Left colon (tissue), 2 donors: Measurements from ENCODE around the gene FAM227B. TPM values are rescaled to one million over a fixed set of nuclear protein-coding genes. Genes with fewer than 3 reads are reported as not detected.
"Not testable (repeated sequence)": the region's sequence is repeated elsewhere in the genome, so short reads cannot be mapped to it uniquely, and the experiment has no call there.

Source experiments
- ATAC-seq: fragments of 200-7000 bp; cut with Tn5 transposase; one replicate; pipeline ENCODE4 v1.9.1; 2020; ENCODE audit warnings: mild to moderate bottlenecking, moderate library complexity
- DNase-seq, 2 donors: peaks; one replicate each; pipeline ENCODE4 v3.0.0-alpha.2; 2020
- intact Hi-C, 2 donors: fragments of 100-400 bp; cut with DNase I in 1 of 2; cut with micrococcal nuclease in 1 of 2; formaldehyde crosslinking; loops; one replicate each; pipeline versions ENCODE4 v1.11.2 to v1.14.0; 2022; cut with DNase I, micrococcal nuclease
- total RNA-seq, 2 donors: library from RNA; stranded (reverse); fragmentation: NEBNext Ultra II Directional; extraction: Animal tissue kit (Norgen Biotek cat#: 25700); gene quantifications; one replicate each; pipeline ENCODE4 v1.2.1, GENCODE V29; 2021
- donor health status: DM: no; HTN: no; CAD: no.
- donor health status: DM: yes; HTN: yes; CAD: no.

Gene FAM227B
- total RNA-seq, 2 donors from 2014 or later, result 1.2 to 3.3 TPM

DNA sequence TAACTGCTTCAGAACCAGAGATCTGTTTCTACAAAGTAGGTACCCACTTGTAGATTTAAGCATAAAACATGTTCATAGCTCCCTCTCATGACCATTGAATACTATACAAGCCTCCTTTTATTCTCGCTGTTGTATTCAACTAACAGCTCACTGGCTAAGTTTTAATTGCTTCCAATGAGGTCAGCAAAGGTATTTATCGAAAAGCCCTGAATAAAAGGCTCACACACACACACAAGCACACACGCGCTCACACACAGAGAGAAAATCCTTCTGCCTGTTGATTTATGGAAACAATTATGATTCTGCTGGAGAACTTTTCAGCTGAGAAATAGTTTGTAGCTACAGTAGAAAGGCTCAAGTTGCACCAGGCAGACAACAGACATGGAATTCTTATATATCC, 197.6 kb downstream of the FAM227B start, which contains the start of gene FGF7:
Gene FGF7 (plus strand): TSS at position 222 of the 400 bp plus-strand sequence. CDS start 1,056 bp downstream, outside the sequence.
- ATAC-seq (no peak), DNase-seq (no peak)
- intact Hi-C loops, result loop anchor here in 1 of 2 donors (5.0 to 10.0 kb wide), 3 partner anchors 186 to 582 kb away; partner anchors contain the start of genes DTWD1 and FAM227B

DNA sequence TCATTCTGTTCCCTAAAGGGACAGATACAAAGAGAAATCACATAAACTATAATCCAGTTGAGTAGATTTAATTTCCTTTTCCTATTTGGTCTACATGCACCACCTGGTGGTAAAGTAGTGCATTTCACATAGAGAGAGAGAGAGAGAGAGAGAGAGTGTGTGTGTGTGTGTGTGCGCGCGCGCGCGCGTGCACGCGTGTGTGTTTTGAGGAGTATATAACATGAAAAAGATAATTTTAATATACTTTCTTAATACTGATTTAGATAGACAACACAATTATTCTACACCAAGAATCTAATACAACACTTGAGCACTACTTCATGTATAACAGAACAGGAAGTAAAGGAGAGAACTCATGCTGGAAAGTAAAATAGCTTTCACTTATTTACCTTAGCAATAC, 198.6 kb downstream of the FAM227B start:
- DNase-seq (peak in 1 of 2 donors; percentile 54), ATAC-seq (peak; percentile 72)
- intact Hi-C loops, result loop anchor here in 1 of 2 donors (5.0 to 10.0 kb wide), 3 partner anchors 185 to 583 kb away; partner anchors contain the start of genes DTWD1 and FAM227B

DNA sequence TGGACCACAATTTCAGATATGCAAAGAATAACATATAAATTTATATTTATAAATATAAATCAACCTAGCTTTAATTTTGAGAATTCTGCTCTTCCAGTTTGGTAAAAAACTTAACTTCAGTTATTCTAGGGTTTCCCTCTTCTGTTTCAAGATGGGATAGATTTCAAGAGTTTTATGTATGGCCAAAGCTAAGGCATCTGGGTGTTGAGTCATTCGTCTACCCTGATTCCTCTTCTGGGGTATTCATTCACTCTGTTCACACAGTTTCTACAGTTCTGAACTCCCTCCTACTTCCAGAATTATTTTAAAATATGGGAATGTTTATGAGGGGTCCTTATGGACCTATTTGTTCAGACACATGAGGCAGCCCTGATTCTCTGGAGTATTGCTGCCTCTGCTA, 201.8 kb downstream of the FAM227B start:
- intact Hi-C loops, result no loop called here
- DNase-seq (no peak), ATAC-seq (no peak)

DNA sequence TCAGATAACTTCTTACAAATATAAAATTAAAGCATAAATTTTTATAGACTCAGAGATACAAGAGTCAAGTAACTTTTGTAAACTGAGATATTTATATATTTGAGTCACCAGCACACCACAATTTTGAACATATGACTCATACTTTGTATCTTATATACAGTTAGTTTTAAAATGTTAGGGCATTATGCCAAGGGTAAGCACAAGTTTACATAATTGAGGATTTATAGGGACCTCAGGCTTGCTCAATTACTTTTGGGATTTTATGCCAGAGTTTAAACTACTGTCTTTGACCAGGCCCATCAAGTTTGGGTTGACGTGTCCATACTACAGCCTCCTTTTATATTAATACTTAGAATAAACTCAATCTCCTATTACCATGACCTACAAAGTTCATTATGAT, 205.0 kb downstream of the FAM227B start:
- intact Hi-C loops, result no loop called here
- ATAC-seq, result no peak
- DNase-seq, result no peak

DNA sequence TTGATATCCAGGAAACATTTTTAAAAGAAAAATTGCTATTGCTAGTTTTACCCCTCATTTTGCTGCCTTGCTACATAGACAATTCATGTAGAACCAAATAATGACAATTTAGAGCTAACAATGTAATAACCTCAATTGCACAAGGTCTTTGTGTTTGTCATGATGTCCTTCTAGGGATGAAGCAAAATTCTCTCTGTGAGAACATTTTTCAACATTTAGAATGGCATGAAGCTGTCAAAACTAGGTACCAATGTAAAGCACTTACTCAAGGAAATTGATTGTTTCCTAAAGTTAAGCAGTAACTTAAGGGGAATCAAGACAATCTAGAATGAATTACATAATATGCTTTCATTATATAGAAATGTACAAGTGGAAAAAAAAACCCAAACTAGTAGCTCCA, 205.5 kb downstream of the FAM227B start:
- DNase-seq, result no peak
- ATAC-seq, result no peak
- intact Hi-C loops, result no loop called here

DNA sequence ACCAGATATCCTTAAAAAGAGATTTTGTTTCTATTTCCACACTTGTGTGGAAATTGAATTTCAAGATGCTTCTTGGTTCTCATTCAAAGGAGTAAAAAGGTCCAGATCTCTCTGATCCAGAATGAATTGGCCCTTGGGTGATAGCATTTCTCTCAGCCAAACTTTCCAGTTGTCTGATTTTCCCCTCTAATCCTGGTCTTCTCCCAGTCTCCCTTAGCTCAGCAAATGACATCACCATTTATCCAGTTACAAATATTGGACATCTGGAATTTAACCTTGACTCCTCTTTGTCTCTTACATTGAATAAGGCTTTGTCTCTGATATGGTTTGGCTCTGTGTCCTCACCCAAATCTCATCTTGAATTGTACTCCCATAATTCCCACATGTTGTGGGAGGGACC, 207.8 kb downstream of the FAM227B start:
- intact Hi-C loops, result no loop called here
- ATAC-seq, result no peak
- no peak for DNase-seq

DNA sequence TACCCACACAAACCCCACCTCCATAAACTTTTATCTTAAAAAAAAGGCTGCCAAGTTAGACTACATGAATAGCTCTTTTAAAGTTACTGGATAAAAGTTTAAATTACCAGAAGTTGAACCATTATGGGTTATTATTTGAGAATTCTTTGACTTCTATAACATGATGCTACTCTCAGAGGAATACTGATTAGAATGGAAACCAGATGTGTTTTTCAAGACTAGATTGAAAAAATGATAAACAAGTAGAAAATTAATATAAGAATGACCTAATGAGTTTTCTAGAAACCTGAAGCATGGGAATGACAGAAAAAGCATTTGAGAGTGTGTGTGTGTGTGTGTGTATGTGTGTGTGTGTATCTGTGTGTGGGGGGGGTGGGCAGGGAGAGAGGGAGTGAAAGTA, 210.0 kb downstream of the FAM227B start:
- intact Hi-C loops, result no loop called here
- DNase-seq, result no peak
- no peak for ATAC-seq

DNA sequence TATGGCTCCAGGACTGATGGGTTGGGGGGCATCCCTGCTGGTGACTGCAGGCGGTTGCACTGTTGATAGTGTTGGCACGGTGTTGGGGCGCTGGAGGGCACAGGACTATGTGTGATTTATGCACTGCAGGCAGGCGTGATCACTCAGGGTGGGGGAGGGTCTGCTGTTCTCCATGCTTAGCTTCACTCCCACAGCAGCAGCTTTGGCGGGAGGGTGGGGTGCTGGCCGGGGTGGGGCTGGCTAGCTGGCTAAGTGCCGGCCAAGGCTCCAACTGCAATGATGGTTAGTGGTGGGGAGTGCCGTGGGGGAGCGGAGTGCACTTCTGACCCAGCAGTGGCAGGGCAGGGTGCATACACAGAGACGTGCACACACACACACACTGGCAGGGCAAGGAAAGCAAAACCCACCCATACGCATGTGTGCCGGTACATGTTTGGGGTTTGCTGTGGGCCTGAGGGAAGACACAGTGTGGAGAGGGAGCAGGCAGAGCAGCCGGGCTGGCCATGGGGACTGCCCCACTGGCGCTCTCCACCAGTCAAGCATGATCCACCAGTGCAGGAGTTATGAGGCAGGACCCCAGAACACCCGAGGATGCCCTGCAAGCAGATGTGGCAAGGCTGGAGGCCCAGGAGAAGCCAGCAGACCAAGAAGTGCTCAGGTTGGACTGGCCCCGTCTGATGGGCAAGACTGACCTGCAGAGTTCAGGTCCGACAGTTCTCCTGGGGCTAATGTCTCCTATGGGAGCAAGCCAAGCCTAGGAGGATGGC, 214.1 kb downstream of the FAM227B start:
- DNase-seq (no peak), ATAC-seq (no peak)
- intact Hi-C loops, result no loop called here

DNA sequence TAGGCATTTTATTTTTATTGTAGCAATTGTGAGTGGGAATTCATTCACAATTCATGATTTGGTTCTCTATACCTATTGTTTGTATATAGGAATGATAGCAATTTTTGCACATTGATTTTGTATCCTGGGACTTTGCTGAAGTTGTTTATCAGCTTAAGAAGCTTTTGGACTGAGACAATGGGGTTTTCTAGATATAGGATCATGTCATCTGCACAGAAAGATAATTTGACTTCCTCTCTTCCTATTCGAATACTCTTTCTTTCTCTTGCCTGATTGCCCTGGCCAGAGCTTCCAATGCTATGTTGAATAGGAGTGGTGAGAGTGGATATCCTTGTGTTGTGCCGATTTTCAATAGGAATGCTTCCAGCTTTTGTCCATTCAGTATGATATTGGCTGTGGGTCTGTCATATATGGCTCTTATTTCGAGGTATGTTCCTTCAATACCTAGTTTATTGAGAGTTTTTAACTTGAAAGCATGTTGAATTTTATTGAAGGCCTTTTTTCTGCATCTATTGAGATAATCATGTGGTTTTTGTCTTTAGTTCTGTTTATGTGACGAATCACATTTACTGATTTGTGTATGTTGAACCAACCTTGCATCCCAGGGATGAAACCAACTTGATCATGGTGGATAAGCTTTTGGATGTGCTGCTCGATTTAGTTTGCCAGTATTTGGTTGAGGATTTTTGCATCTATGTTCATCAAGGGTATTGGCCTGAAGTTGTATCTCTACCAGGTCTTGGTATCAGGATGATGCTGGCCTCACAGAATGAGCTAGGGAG, 217.9 kb downstream of the FAM227B start:
- DNase-seq, intact Hi-C loops, ATAC-seq: not testable (repeated sequence)

DNA sequence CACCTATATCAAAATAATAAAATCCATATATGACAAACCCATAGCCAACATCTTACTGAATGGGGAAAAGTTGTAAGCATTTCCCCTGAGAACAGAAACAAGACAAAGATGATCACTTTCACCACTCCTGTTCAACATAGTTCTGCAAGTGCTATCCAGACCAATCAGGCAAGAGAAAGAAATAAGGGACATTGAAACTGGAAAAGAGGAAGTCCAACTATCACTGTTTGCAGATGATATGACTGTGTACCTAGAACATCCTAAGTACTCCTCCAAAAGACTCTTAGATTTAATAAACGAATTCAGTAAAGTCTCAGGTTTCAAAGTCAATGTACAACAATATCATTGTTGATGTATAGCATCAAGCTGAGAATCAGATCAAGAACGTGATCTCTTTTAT, 233.1 kb downstream of the FAM227B start:
- ATAC-seq (no peak), DNase-seq (no peak)
- intact Hi-C loops, result no loop called here

DNA sequence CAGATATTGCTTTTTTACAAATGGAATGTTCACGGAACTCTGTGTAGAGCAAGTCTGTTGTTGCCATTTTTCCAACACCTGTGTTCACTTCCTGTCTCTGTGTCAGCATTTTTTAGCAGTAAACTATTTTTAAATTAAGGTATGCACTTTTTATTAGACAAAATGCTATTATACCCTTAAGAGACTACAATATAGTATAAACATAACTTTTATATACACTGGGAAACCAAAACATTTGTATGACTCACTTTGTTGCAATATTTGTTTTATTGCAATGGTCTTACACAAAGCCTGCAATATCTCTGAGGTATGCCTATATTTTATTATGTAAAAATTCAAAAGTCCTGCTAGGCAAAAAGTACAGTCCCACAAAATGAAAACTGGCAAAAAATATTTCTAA, 237.4 kb downstream of the FAM227B start:
- no peak for DNase-seq
- intact Hi-C loops, result no loop called here
- ATAC-seq, result no peak

DNA sequence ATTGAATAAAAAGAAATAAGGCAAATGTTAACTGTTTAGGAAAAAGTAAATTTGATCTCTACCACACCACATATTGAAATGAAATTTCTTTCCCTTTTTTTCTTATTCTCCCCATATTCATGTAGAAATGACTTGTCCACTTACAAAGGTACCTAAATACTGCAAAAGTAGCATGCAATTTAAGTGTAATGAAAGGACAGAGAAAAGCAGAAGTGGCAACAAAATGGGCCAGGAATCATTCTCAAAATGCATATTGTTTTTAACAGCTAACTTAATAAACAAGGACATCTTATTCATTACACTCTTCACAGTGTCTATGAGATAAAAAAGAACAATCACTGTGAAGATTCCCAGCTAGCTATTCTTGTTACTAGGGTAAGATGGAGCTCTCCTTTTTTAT, 238.2 kb downstream of the FAM227B start:
- DNase-seq (no peak), ATAC-seq (no peak)
- intact Hi-C loops, result no loop called here

DNA sequence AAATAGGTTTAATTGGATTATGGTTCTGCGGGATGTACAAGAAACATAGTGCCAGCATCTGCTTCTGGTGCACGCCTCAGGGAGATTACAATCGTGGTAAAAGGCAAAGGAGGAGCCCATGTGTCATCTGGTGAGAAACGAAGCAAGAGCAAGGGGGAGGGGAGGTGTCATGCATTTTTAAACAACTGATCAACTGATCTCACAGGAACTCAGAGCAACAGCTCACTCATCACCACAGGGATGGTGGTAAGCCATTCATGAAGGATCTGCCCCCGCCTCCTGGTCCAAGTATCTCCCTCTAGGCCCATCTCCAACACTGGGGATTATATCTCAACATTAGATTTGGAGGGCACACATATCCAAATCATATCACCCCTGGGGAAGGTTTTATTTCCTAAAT, 239.7 kb downstream of the FAM227B start:
- intact Hi-C loops, result no loop called here
- ATAC-seq (no peak), DNase-seq (no peak)

DNA sequence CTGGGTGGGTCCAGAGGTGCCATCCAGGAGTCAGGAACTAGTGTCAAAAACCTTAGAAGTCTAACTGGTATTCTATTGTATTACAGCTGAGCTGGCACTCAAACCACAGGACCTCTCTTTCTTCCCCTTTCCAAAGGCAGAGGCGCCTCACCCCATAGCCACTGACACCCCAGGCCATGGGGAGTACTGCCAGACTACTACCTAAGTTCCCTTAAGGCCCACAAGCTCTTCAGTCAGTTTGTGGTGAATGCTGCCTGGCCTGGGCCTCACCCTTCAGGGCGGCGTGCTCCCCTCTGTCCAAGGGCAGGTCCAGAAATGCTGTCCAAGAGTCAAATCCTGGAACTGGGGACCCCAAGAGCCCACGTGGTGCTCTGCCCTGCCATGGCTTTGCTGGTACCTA, 240.6 kb downstream of the FAM227B start:
- intact Hi-C loops, result no loop called here
- no peak for DNase-seq
- ATAC-seq, result no peak

DNA sequence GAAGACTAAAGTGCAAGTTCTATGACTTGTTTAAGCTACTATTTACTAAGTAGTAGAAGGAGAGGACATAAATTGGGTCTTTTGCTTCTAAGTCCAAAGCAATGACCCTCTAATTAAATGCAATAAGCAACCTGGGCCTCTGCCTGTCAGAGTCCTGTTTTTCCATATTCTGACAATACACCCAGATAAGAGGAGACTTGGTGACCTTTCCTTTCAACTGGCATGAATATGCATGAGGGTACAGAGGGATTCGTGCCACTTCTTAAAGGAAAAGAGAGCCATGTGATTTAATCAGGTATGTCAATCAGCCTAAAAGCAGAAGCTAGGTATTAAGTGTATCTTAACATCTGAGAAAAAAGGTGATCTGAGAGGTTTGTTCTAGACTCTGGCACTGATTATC, 248.3 kb downstream of the FAM227B start:
- ATAC-seq, result no peak

DNA sequence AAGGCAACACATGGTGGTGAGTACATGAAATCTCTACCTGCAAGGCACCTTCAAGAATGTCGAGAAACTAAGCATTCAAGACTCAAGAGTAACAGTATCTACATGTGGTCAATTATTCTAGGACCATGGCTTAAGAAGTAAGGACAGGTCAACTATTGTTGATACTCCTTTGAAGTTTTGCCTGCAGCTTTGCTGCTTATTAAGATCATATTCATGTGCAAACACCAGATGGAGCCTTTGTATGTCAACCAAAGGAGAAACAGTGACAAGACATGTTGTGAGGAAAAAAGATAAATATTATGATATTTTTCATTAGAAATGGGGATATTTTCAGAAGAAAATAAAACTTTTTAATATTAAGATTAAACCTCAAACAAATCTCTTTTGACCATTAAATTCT, 249.8 kb downstream of the FAM227B start:
- intact Hi-C loops, result no loop called here
- ATAC-seq, result no peak
- no peak for DNase-seq

More for the DNA sequence above, 248.3 kb downstream of the FAM227B start:
- no peak for DNase-seq
- intact Hi-C loops, result no loop called here

DNA sequence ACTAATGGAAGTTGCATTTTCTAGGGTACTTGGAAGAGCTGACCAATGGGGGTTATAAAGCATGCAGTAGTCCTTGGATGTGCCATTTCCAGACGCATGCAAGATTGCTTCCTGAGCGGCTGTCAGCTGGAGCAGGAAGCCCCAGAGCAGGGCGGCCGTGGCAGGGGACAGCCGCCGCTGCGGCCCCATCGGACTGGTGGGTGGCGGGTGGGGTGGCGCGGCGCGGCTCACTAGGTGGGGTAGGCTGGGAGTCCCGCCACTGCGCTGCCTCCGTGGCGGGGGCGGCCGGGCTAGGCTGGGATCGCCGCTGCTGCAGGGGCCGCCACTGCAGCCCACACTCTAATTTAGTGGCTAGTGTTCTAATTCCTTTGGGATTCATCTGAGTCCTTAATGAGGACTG, 254.1 kb downstream of the FAM227B start:
- ATAC-seq, result no peak

DNA sequence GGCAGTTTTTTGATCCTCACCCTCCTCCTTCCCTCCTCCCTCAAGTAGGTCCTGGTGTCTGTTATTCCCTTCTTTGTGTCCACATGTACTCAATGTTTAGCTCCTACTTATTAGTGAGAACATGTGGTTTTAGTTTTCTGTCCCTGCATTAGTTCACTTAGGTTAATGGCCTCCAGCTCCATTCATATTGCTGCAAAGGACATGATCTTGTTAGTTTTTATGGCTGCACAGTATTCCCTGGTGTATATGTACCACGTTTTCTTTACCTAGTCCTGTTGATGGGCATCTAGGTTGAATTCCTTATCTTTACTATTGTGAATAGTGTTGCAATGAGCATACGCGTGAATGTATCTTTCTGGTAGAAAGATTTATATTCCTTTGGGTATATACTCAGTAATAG, 259.2 kb downstream of the FAM227B start:
- intact Hi-C loops, result no loop called here
- DNase-seq, result no peak
- ATAC-seq, result no peak

More for the DNA sequence above, 254.1 kb downstream of the FAM227B start:
- no peak for DNase-seq
- intact Hi-C loops, result no loop called here

DNA sequence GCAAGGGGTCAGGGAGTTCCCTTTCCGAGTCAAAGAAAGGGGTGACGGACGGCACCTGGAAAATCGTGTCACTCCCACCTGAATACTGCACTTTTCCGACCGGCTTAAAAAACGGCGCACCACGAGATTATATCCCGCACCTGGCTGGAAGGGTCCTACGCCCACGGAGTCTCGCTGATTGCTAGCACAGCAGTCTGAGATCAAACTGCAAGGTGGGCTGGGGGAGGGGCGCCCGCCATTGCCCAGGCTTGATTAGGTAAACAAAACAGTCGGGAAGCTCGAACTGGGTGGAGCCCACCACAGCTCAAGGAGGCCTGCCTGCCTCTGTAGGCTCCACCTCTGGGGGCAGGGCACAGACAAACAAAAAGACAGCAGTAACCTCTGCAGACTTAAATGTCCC, 266.2 kb downstream of the FAM227B start:
- DNase-seq, ATAC-seq, intact Hi-C loops: not testable (repeated sequence)

DNA sequence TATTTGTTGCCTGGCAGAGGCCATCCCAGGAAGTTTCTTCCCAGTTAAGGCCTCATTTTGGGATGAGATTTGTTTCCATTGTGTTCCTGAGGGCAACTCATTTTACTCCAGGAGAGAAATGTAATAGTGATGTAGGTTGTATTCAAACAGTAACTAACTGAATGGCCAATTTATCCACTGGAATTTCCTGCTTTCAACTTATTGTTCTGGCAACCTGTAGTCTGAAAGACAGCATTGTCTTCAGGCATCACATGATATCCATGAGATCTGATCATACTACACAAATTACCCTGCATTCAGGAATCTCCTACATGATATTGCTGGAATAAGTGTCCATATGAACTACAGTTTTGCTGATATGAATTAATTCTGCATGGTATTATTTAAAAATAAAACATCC, 277.1 kb downstream of the FAM227B start:
- intact Hi-C loops, result no loop called here
- DNase-seq (no peak), ATAC-seq (no peak)
